GM21825 (cell line): Measurements from ENCODE around the gene DMXL2.
"Not testable (repeated sequence)": the region's sequence is repeated elsewhere in the genome, so short reads cannot be mapped to it uniquely, and the experiment has no call there.

Source experiments
- ATAC-seq: cut with Tn5 transposase; IDR thresholded peaks from one replicate; pipeline ENCODE4 v1.9.1; 2021; ENCODE audit warnings: mild to moderate bottlenecking, moderate library complexity; ENCODE audit not compliant: unreplicated experiment

The DMXL2 gene

DNA sequence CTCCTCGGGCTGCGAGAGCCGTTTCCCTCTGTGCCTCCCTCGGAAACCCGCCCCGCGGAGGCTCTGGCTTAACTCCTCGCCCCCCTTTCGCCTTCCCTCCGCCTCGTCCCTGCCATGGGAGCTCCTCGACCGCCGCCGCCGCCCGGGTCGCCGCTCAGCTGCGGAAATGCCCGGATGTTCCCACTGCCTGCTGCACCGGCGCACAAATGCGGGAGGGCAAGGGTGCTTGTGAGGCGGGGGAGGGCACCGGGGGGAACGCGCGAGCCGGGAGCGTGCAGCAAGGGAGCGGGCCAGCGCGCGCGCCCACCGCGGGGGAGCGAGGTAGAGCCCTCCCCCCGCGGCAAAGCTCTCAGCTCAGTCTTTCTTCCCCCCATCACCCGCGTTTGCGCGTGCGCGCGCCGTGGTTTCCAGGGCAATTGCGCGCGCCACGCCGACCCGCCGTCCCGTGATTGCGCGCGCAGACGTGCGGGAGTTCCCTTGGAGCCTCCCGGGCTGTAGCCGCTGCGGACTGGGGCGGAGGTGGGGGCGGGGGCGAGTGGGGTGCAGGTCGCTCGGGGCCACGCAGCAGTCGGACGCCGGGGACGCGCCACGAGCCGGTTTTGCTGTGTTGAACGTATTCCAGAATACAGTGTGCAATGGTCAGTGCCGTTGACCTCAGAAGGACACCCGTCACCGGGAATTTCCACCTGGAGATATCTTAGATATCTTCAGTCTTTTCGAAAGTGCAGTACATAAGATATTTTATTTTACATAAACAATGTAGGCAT, at the start of gene DMXL2:
Gene DMXL2, minus strand, starts transcription at position 168 of the 767 bp plus-strand sequence. CDS start 226 bp downstream, outside the sequence.
- ATAC-seq = peak; percentile 30

- ATAC-seq = no peak
Measured at GRCh38 chr15:51672155-51672687, 49.6 kb upstream of the DMXL2 start.

- ATAC-seq = no peak
Measured at GRCh38 chr15:51669381-51669780, 46.8 kb upstream of the DMXL2 start.

- no peak for ATAC-seq
Measured at GRCh38 chr15:51668446-51668845, 45.9 kb upstream of the DMXL2 start.

GRCh38 chr15:51667478-51667877, 44.9 kb upstream of the DMXL2 start:
- ATAC-seq = no peak

DNA sequence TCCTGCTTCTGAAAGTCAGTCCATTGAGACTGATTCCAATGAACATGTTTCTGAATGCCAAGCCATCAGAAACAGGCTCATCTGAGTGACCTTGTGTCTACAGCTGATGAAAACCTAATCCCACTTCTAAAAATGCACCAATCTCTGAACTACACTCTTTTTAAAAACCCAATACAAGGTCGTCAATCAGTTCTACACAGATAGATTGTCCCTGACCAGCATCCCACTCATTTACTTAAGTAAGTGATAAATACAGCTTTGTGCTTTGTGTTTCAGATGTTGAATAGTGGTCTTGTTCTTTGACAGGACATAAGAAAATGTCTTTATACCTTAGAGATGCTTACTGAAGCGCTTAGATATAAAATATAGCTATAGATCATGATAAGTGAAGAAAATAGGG, 38.5 kb upstream of the DMXL2 start:
- ATAC-seq = no peak

DNA sequence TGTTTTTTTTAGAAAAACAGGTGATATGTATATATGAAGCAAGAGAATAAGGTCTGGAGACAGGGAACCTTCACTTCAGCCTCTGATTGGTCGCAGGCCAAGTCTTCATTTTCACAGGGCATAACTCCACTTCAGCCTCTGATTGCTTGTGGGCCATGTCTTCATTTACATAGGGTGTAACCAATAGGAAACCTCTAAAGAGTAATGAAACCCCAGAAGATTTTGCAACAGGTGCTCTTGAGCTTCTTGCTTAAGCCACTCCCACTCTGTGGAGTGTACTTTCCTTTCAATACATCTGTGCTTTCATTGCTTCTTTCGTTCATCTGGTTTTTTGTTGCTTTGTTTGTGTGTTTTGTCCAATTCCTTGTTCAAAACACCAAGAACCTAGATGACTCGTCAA, 36.1 kb upstream of the DMXL2 start:
- ATAC-seq = no peak

GRCh38 chr15:51655401-51656057, 33.0 kb upstream of the DMXL2 start:
- ATAC-seq = not testable (repeated sequence)

- ATAC-seq = no peak
Measured at GRCh38 chr15:51652084-51652668, 29.6 kb upstream of the DMXL2 start.

DNA sequence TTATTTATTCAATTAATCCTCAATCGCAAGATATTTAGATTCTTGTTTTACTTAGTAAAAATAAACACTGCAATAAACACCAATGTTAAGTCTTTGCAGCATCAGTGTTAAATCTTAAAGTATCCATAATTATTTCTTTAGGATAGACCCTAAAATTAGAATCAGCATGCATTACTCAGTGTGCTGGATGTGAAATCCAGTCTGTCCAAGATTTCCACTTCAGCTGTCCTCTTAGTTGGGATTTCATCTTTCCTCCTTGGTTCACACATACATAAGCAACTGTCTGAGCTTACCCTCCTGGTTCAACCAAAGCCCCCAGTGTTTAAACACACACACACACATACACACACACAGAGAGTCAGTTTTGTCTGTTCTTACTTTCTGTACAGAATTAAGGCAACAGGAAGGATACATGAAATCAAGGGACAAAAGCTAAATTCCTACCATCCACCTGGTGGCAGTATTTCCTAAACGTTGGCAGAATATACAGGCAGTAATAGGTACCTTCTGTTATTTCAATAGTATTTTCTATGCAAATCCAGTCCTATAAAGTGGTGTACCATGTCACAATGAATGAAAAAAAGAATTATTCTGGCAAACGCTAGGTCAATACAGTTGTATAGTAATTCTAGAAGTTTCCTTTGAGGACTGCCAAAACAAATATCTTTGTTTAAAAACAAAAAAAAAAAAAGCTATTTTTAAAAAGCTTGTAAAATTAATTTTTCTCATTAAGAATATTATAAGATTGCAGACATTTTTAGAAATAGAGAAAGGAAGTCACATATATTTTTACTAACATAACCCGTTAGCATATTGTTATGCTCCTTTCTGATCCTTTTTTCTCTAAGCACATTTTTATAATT, 27.3 kb upstream of the DMXL2 start:
- ATAC-seq = peak; percentile 57

DNA sequence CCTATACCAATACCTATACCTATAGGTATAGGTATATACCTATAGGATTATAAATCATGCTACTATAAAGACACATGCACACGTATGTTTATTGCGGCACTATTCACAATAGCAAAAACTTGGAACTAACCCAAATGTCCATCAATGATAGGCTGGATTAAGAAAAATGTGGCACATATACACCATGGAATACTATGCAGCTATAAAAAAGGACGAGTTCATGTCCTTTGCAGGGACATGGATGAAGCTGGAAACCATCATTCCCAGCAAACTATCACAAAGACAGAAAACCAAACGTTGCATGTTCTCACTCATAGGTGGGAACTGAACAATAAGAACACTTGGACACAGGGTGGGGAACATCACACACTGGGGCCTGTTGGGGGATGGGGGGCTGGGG, 26.1 kb upstream of the DMXL2 start:
- not testable (repeated sequence) for ATAC-seq

DNA sequence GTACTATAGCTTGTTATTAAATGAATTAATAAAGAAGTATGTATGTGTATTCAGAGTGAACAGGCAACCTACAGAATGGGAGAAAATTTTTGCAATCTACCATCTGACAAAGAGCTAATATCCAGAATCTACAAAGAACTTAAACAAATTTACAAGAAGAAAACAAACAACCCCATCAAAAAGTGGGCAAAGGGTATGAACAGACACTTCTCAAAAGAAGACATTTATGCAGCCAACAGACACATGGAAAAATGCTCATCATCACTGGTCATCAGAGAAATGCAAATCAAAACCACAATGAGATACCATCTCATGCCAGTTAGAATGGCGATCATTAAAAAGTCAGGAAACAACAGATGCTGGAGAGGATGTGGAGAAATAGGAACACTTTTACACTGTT, 25.5 kb upstream of the DMXL2 start:
- not testable (repeated sequence) for ATAC-seq

DNA sequence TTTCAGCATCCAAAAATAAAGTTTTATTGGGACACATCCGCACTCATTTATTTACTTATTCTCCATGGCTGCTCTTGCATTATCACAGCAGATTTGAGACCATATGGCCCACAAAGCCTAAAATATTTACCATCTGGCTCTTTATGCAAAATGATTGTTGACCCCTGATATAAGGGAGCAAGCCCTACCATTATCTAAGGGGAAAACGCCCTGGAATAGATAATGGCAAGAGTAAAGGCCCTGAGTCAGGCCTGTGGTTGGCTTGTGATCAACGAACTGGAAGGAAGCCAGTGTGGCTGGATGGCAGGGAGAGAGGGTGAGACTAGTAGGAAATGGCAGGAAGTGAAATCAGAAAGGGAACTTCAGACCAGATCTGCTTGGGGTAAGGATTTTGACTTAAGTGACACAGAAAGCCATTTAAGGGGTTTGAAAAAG, 24.6 kb upstream of the DMXL2 start:
- ATAC-seq = no peak

DNA sequence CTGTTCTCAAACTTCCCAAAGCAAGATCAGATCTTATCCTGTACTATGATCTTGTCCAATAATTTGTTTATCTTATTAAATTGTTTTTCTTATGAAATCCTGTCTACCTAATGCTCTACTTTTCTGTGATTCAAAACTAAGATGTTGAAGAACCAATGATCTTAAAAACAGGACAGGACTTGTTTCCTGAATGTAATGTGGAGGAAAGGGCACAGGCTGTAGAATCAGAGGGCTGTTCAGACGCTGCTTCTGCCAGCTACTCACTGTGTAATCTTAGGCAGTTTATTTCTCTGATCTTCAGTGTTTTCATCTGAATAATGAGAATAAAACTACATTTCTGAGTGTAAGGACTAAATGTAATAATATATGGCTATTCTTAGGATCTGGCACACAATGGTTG, 20.1 kb upstream of the DMXL2 start:
- no peak for ATAC-seq

DNA sequence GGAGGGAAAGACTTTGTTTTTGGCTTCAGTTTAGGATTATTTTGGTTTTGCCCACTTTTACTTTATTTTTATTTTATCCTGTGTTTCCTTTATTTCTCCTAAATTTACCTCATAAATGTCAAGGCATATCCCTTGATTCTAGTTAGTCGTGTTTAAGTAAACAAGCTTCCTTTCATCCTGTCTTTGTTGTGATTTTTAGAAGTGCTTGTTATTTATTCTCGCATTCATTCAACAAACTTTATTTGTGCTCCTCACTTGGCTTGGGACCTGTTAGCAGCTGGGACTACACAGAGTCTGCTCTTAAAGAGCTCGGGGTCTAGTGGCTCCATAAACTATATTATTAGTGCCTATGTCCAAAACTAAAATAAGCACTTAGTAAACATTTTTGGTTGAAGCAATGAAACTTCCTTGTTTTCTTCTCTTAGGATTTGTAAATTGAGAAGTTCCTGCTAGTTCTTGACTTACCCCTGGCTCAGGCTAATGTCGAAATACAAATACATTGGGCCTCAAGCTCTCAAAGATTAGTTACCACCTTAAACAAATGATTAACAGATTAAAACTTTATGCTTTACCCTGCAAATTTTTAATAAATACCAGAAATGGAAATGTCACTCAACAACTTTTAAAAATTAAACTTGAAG, 19.0 kb upstream of the DMXL2 start:
- ATAC-seq = no peak

- no peak for ATAC-seq
Measured at GRCh38 chr15:51634591-51635198, 12.1 kb upstream of the DMXL2 start.

DNA sequence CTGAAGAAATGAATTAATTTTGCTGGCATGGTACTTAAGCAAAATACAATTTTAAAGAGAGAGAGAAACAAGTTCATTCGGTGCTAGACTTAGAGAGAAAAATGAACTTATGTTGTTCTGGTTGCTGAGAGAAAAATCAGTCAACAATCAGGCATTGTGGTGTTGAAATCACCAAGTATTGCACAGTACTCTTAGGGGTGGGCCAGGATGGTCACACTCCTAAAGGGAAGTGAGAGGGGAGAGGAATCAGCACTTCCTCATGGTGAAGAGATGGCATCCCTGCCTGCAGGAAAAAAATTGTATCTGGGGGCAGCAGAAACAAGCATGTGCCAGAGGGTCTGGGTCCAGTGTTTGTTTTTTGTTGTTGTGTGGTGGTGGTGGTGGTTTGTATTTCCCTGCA, 7.0 kb upstream of the DMXL2 start:
- no peak for ATAC-seq

- ATAC-seq = peak; percentile 33
Measured at GRCh38 chr15:51625236-51625635, 2.7 kb upstream of the DMXL2 start.

GRCh38 chr15:51624022-51624421, 1.5 kb upstream of the DMXL2 start:
- ATAC-seq = no peak

GRCh38 chr15:51623386-51623938, 891 bp upstream of the DMXL2 start:
- no peak for ATAC-seq
